ENCODE data around the gene NDUFB8. TPM values are rescaled to one million over a fixed set of nuclear protein-coding genes. Genes with fewer than 3 reads are reported as not detected.
A peak's percentile ranks its signal among the peaks of the same experiment; 100 is the strongest.

NDUFB8 gene
- total and polyA plus RNA-seq, 2 donors (not counting 1 experiment from before 2014, with no cell fraction given) = 131 to 174 TPM

DNA sequence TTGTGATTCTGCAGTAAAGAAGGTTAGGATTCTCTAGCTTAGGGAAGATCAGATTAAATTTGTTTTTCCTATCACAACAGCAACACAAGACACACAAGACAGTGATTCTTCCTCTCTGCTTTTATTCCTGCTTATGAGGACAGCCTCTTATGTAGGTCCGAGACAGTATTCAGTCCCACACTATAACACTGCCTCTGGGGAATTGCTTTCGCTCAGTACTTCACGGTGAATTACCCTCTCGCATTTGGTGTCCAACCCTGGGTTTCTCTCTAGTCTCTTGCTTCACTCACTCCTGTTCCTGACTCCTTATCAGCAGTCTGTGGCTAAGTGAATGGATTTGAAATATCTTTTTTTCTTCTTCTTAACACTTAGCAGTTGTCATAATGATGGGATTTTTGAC is 7.8 kb upstream of the NDUFB8 start:
- H3K9ac ChIP-seq (ENCODE audit: low read length) = no peak overlapping the region
- no peaks in the 10 kb centered on the region for H3K9me3 Mint-ChIP-seq (ENCODE audit: insufficient read depth)
- H4K20me1 ChIP-seq (ENCODE audit: control insufficient read depth, insufficient read depth, low read length, poor library complexity, severe bottlenecking) = peaks cover 30% of the 10 kb centered on the region
- H3K4me1 Mint-ChIP-seq = peaks cover 16% of the 10 kb centered on the region
- H3K27ac ChIP-seq (ENCODE audit: low read length in 2 of 2) = no peak overlapping the region
- H3K27me3 Mint-ChIP-seq = no peaks in the 10 kb centered on the region
- POLR2A ChIA-PET = no interaction called here
- H3K27ac Mint-ChIP-seq = peak overlapping the region; percentile 55
- H3K4me3 ChIP-seq (ENCODE audit: control extremely low read depth in 1 of 5, extremely low read depth in 1 of 5, insufficient read depth in 1 of 5, low read depth in 2 of 5, low read length in 4 of 5) = no peak overlapping the region
- no peak overlapping the region for H2AFZ ChIP-seq (ENCODE audit: insufficient read depth, low read depth, low read length, poor library complexity, severe bottlenecking)
- intact Hi-C loops (cut with micrococcal nuclease) = loop anchor here (5.0 to 10.0 kb wide), 6 partner anchors 55 to 1105 kb away; partner anchors contain the start of genes BTRC, ERLIN1, GOT1 and SCD
- H3K9me3 ChIP-seq (ENCODE audit: control extremely low read depth in 1 of 3, control insufficient read depth in 2 of 3, insufficient read depth in 1 of 3, low read length in 2 of 3) = no peaks in the 10 kb centered on the region
- DNase-seq = no peak
- H3K79me2 ChIP-seq (ENCODE audit: control insufficient read depth, insufficient read depth, low read length) = peaks cover 59% of the 10 kb centered on the region
- H3K27me3 ChIP-seq (replicated peaks in 1 of 4; ENCODE audit: control extremely low read depth in 1 of 4, control insufficient read depth in 3 of 4, insufficient read depth in 4 of 4, low read length in 3 of 4) = no peaks in the 10 kb centered on the region
- H3K4me3 Mint-ChIP-seq = no peak overlapping the region
- no peak for TF ChIP-seq EZH2 (IDR thresholded peaks at IDR 0.05; ENCODE audit: borderline replicate concordance, insufficient read depth, low read depth, low read length, poor library complexity, severe bottlenecking)
- H3K36me3 ChIP-seq (replicated peaks in 1 of 2; ENCODE audit: control extremely low read depth in 1 of 2, control insufficient read depth in 1 of 2, extremely low read depth in 1 of 2, insufficient read depth in 2 of 2, low read length in 1 of 2) = peaks cover 3 to 41% of the 10 kb centered on the region in 2 experiments
- H3K4me1 ChIP-seq (ENCODE audit: control insufficient read depth in 2 of 2, insufficient read depth in 2 of 2, low read length in 2 of 2) = peaks cover 23 to 24% of the 10 kb centered on the region in 2 donors
- 90% methylated on average over 2 of the region's 4 CpGs for WGBS (ENCODE audit: insufficient coverage)
- no peak for ATAC-seq (ENCODE audit: low read depth)
- H3K4me2 ChIP-seq (replicated peaks; ENCODE audit: low read depth, low read length, poor library complexity, severe bottlenecking) = no peak overlapping the region
- CTCF ChIA-PET = no interaction called here

DNA sequence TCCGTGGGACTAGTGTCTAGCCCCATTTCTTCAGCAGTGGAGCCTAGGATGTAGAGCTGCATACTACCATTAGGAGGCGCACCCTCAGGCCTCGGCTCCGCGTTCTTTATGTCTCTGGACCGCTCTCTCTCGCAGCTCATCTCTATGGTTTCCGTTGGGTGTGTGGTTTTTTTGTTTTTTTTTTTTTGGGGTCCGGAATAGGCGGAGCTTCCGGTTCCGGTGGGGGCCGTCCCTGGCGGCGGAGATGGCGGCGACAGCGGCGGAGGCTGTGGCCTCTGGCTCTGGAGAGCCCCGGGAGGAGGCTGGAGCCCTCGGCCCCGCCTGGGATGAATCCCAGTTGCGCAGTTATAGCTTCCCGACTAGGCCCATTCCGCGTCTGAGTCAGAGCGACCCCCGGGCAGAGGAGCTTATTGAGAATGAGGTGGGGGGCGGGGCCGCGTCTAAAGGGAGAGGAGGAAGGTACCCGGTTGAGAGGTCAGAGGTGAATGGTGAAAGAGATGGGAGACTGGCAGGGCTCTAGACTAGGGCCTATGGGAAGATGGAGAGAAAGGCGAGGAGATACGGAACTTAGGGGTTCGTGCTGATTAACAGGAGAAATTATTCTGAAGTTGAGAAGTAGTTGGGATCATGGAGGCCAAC is 6.2 kb upstream of the NDUFB8 start, which contains the start of gene HIF1AN:
TSS of gene HIF1AN (plus strand) at position 229 of the 639 bp plus-strand sequence. CDS start at position 245, 16 bp downstream.
- peaks cover 0 to 30% of the 10 kb centered on the region in 2 experiments for H3K36me3 ChIP-seq (replicated peaks in 1 of 2; ENCODE audit: control extremely low read depth in 1 of 2, control insufficient read depth in 1 of 2, extremely low read depth in 1 of 2, insufficient read depth in 2 of 2, low read length in 1 of 2)
- ChIA-PET POLR2A (interaction anchor here (0.7 to 1.1 kb wide), 6 partner anchors 9 to 1052 kb away, joined by 3 to 5 read pairs (median 3); partner anchors contain the start of genes CWF19L1, DPCD and POLL), CTCF (interaction anchor here (0.7 to 1.4 kb wide), 13 partner anchors 8 to 1100 kb away, joined by 3 to 6 read pairs (median 3); partner anchors contain the start of genes BLOC1S2, CUTC and SCD)
- peak; percentile 99 for ATAC-seq (ENCODE audit: low read depth)
- peaks cover 57% of the 10 kb centered on the region for H3K79me2 ChIP-seq (ENCODE audit: control insufficient read depth, insufficient read depth, low read length)
- peaks cover 23 to 24% of the 10 kb centered on the region in 2 donors for H3K4me1 ChIP-seq (ENCODE audit: control insufficient read depth in 2 of 2, insufficient read depth in 2 of 2, low read length in 2 of 2)
- peak within 1 kb of the TSS; percentile 88 for H2AFZ ChIP-seq (ENCODE audit: insufficient read depth, low read depth, low read length, poor library complexity, severe bottlenecking)
- H3K9me3 Mint-ChIP-seq (ENCODE audit: insufficient read depth) = no peaks in the 10 kb centered on the region
- H3K9me3 ChIP-seq (ENCODE audit: control extremely low read depth in 1 of 3, control insufficient read depth in 2 of 3, insufficient read depth in 1 of 3, low read length in 2 of 3) = no peaks in the 10 kb centered on the region
- TF ChIP-seq, protein P1, sequence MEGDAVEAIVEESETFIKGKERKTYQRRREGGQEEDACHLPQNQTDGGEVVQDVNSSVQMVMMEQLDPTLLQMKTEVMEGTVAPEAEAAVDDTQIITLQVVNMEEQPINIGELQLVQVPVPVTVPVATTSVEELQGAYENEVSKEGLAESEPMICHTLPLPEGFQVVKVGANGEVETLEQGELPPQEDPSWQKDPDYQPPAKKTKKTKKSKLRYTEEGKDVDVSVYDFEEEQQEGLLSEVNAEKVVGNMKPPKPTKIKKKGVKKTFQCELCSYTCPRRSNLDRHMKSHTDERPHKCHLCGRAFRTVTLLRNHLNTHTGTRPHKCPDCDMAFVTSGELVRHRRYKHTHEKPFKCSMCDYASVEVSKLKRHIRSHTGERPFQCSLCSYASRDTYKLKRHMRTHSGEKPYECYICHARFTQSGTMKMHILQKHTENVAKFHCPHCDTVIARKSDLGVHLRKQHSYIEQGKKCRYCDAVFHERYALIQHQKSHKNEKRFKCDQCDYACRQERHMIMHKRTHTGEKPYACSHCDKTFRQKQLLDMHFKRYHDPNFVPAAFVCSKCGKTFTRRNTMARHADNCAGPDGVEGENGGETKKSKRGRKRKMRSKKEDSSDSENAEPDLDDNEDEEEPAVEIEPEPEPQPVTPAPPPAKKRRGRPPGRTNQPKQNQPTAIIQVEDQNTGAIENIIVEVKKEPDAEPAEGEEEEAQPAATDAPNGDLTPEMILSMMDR (IDR thresholded peaks at IDR 0.05) = peak; percentile 86
- no peak for TF ChIP-seq EZH2 (IDR thresholded peaks at IDR 0.05; ENCODE audit: borderline replicate concordance, insufficient read depth, low read depth, low read length, poor library complexity, severe bottlenecking)
- WGBS (ENCODE audit: insufficient coverage) = 1% methylated on average over 35 of the region's 35 CpGs
- no peaks in the 10 kb centered on the region for H3K27me3 ChIP-seq (replicated peaks in 1 of 4; ENCODE audit: control extremely low read depth in 1 of 4, control insufficient read depth in 3 of 4, insufficient read depth in 4 of 4, low read length in 3 of 4)
- H3K9ac ChIP-seq (ENCODE audit: low read length) = peak within 1 kb of the TSS; percentile 79
- intact Hi-C loops (cut with micrococcal nuclease) = loop anchor here (1.0 to 10.0 kb wide), 7 partner anchors 54 to 1104 kb away; partner anchors contain the start of genes BLOC1S2, BTRC, ERLIN1 and GOT1
- H3K4me1 Mint-ChIP-seq = peaks cover 19% of the 10 kb centered on the region
- H3K4me3 ChIP-seq (ENCODE audit: control extremely low read depth in 1 of 5, extremely low read depth in 1 of 5, insufficient read depth in 1 of 5, low read depth in 2 of 5, low read length in 4 of 5) = peak within 1 kb of the TSS; percentile 74 to 88 (median 75)
- no peaks in the 10 kb centered on the region for H3K27me3 Mint-ChIP-seq
- peak within 1 kb of the TSS; percentile 79 for H3K4me2 ChIP-seq (replicated peaks; ENCODE audit: low read depth, low read length, poor library complexity, severe bottlenecking)
- H3K4me3 Mint-ChIP-seq = peak within 1 kb of the TSS; percentile 42
- peak; percentile 96 for DNase-seq
- peak within 1 kb of the TSS; percentile 32 for H3K27ac Mint-ChIP-seq
- peak within 1 kb of the TSS; percentile 34 to 83 for H3K27ac ChIP-seq (ENCODE audit: low read length in 2 of 2)
- H4K20me1 ChIP-seq (ENCODE audit: control insufficient read depth, insufficient read depth, low read length, poor library complexity, severe bottlenecking) = peaks cover 27% of the 10 kb centered on the region
